CD4-positive, alpha-beta T cell (primary cell): ENCODE results near the gene OR10P1. TPM values are rescaled to one million over a fixed set of nuclear protein-coding genes. Genes with fewer than 3 reads are reported as not detected.

ENCODE experiments used
- ATAC-seq: fragments of 200-7000 bp; cut with Tn5 transposase; one replicate; pipeline ENCODE4 v1.10.0; 2022; ENCODE audit warnings: mild to moderate bottlenecking; ENCODE audit not compliant: poor library complexity
- CTCF ChIA-PET: fragments of 350-600 bp; sonication (Branson Sonifier 250); formaldehyde crosslinking; loops from one replicate; lab custom pipeline; 2021; ENCODE audit warnings: antibody characterized with exemption, inconsistent platforms; lab: Charles Lee
- POLR2A ChIA-PET: fragments of 350-600 bp; sonication (Branson Sonifier 250); formaldehyde crosslinking; loops from one replicate; lab custom pipeline; 2021; ENCODE audit warnings: antibody characterized with exemption, inconsistent platforms; lab: Charles Lee
- DNase-seq, 14 experiments: peaks; one replicate each; pipeline ENCODE4 v3.0.0-alpha.2; 2013 to 2020; ENCODE audit warnings: mixed read lengths in 2 of 14
- H3K27ac ChIP-seq, 2 donors: one replicate each; pipeline versions ENCODE4 v1.5.1 to v1.7.0; 2013; ENCODE audit warnings: low read length in 2 of 2, low read depth in 1 of 2, mild to moderate bottlenecking in 1 of 2
- H3K27me3 ChIP-seq, 2 experiments: 1 replicate in 1 of 2; 2 replicates in 1 of 2; pipeline versions ENCODE4 v1.6.1 to v1.7.0; 2013; ENCODE audit warnings: low read length in 2 of 2, control low read depth in 1 of 2, mild to moderate bottlenecking in 1 of 2, moderate library complexity in 1 of 2; ENCODE audit not compliant: insufficient read depth in 2 of 2, control insufficient read depth in 1 of 2
- H3K36me3 ChIP-seq: one replicate; pipeline ENCODE4 v1.6.1; 2013; ENCODE audit warnings: low read length, control low read depth; ENCODE audit not compliant: insufficient read depth
- H3K4me1 ChIP-seq: one replicate; pipeline ENCODE4 v1.6.1; 2013; ENCODE audit warnings: low read length, control low read depth; ENCODE audit not compliant: insufficient read depth
- H3K4me3 ChIP-seq: one replicate; pipeline ENCODE4 v1.5.1; 2013; ENCODE audit warnings: mild to moderate bottlenecking, low read length, moderate library complexity
- H3K9me3 ChIP-seq, 2 experiments: 1 replicate in 1 of 2; 2 replicates in 1 of 2; pipeline versions ENCODE4 v1.6.1 to v1.7.0; 2013; ENCODE audit warnings: low read length in 2 of 2, mild to moderate bottlenecking in 2 of 2, control low read depth in 1 of 2, moderate library complexity in 1 of 2; ENCODE audit not compliant: control insufficient read depth in 1 of 2, insufficient read depth in 1 of 2
- H3K27ac Mint-ChIP-seq: one replicate; pipeline ENCODE4 v1.8.0; 2020; ENCODE audit warnings: mixed read lengths
- H3K27me3 Mint-ChIP-seq: one replicate; pipeline ENCODE4 v1.8.0; 2021; ENCODE audit warnings: mixed read lengths
- H3K36me3 Mint-ChIP-seq: one replicate; pipeline ENCODE4 v1.8.0; 2021; ENCODE audit warnings: low read depth, mixed read lengths
- H3K4me1 Mint-ChIP-seq: one replicate; pipeline ENCODE4 v1.8.0; 2021; ENCODE audit warnings: low read depth, mixed read lengths
- H3K4me3 Mint-ChIP-seq: one replicate; pipeline ENCODE4 v1.8.0; 2020; ENCODE audit warnings: mild to moderate bottlenecking, mixed read lengths
- H3K9me3 Mint-ChIP-seq: one replicate; pipeline ENCODE4 v1.8.0; 2020; ENCODE audit warnings: mixed read lengths
- CTCF ChIP-seq: fragments of 200-600 bp; IDR thresholded peaks from one replicate; pipeline ENCODE4 v1.8.0; 2022; ENCODE audit warnings: antibody characterized with exemption, mild to moderate bottlenecking
- intact Hi-C, 2 experiments: fragments of 100-400 bp; cut with DNase I in 1 of 2; cut with micrococcal nuclease in 1 of 2; formaldehyde crosslinking; loops; one replicate each; pipeline versions ENCODE4 v1.15.1 to v1.9.0; 2023 to 2025; cut with DNase I, micrococcal nuclease
- total RNA-seq, 174 experiments: library from RNA in 2 of 174; stranded (reverse) in 2 of 174; gene quantifications; one replicate each; pipeline ENCODE4 v1.2.3 and lab custom pipeline; 2021 to 2026

The OR10P1 gene
- total RNA-seq, 2 experiments from 2014 or later = not detected

DNA sequence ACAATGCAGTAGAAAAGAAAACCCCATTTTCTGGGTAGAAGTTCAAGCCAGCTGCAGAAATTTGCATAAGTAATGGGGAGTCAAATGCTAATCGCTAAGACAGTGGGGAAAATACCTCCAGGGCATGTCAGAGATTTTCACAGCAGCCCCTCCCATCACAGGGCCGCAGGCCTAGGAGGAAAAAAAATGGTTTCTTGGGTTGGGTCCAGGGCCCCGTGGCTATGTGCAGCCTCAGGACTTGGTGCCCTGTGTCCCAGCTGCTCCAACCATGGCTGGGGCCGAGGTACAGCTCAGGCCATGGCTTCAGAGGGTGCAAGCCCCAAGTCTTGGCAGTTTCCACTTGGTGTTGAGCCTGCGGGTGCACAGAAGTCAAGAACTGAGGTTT lies 14.6 kb downstream of the OR10P1 start:
- ATAC-seq = no peak

DNA sequence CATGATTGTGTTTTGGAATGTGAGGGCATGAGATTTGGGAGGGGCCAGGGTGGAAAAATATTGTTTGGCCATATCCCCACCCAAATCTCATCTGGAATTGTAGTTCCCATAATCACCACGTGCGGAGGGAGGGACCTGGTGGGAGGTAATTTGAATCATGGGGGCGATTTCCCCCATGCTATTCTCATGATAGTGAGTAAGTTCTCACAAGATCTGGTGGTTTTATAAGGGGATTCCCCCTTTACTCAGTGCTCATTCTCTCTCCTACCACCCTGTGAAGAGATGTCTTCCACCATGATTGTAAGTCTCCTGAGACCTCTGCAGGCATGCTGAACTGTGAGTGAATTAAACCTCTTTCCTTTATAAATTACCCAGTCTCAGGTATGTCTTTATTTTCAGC lies 15.7 kb downstream of the OR10P1 start:
- H3K4me1 Mint-ChIP-seq = peaks cover 4% of the 10 kb centered on the region
- no peak overlapping the region for H3K27ac Mint-ChIP-seq
- Histone ChIP-seq H3K4me1 (peaks cover 4% of the 10 kb centered on the region), H3K4me3 (no peak overlapping the region), H3K36me3 (no peaks in the 10 kb centered on the region), H3K27me3 (no peaks in the 10 kb centered on the region), H3K9me3 (no peaks in the 10 kb centered on the region), H3K27ac (no peak overlapping the region)
- TF ChIP-seq CTCF = no peak
- no peak overlapping the region for H3K4me3 Mint-ChIP-seq
- ATAC-seq (no peak), DNase-seq (peak in 2 of 14 experiments; percentile 35 to 50)
- no peaks in the 10 kb centered on the region for H3K36me3 Mint-ChIP-seq
- intact Hi-C loops = loop anchor here in 1 of 2 experiments (10.0 kb wide), 2 partner anchors 82 to 468 kb away; no protein-coding TSS in a partner anchor
- H3K9me3 Mint-ChIP-seq = no peaks in the 10 kb centered on the region
- ChIA-PET POLR2A (no interaction called here), CTCF (no interaction called here)
- peaks cover 5% of the 10 kb centered on the region for H3K27me3 Mint-ChIP-seq

More for the DNA sequence above, 14.6 kb downstream of the OR10P1 start:
- Mint-ChIP-seq H3K36me3 (no peaks in the 10 kb centered on the region), H3K4me1 (peaks cover 6% of the 10 kb centered on the region), H3K27ac (no peak overlapping the region), H3K27me3 (peaks cover under 1% of the 10 kb centered on the region), H3K4me3 (no peak overlapping the region), H3K9me3 (no peaks in the 10 kb centered on the region)
- intact Hi-C loops = loop anchor here in 1 of 2 experiments (10.0 kb wide), 2 partner anchors 84 to 466 kb away; no protein-coding TSS in a partner anchor
- H3K27ac ChIP-seq = no peak overlapping the region
- no peak for TF ChIP-seq CTCF
- ChIA-PET POLR2A (no interaction called here), CTCF (no interaction called here)
- no peaks in the 10 kb centered on the region for H3K36me3 ChIP-seq
- H3K4me3 ChIP-seq = no peak overlapping the region
- H3K9me3 ChIP-seq = no peaks in the 10 kb centered on the region
- H3K4me1 ChIP-seq = peaks cover 10% of the 10 kb centered on the region
- no peak for DNase-seq
- H3K27me3 ChIP-seq = no peaks in the 10 kb centered on the region

DNA sequence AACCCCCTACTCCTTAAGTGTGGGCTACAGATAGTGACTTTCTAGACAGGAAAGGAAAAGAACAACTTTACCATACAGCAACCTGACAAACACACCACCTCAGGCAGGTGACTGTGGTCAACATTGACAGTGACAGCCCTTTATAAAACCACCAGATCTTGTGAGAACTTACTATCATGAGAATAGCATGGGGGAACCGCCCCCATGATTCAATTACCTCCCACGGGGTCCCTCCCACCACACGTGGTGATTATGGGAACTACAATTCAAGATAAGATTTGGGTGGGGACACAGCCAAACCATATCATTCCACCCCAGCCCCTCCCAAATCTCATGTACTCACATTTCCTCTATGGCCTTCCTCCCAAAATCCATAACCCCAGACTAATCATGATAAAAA lies 16.3 kb downstream of the OR10P1 start:
- no peaks in the 10 kb centered on the region for H3K9me3 Mint-ChIP-seq
- no peak overlapping the region for H3K4me3 ChIP-seq
- no peaks in the 10 kb centered on the region for H3K36me3 Mint-ChIP-seq
- H3K27me3 ChIP-seq = peaks cover 0 to 2% of the 10 kb centered on the region in 2 experiments
- H3K27me3 Mint-ChIP-seq = peaks cover 5% of the 10 kb centered on the region
- ATAC-seq (no peak), DNase-seq (peak in 1 of 14 experiments; percentile 43)
- peaks cover 4% of the 10 kb centered on the region for H3K4me1 ChIP-seq
- intact Hi-C loops = loop anchor here in 1 of 2 experiments (10.0 kb wide), 2 partner anchors 82 to 468 kb away; no protein-coding TSS in a partner anchor
- no peak overlapping the region for H3K27ac ChIP-seq
- H3K4me3 Mint-ChIP-seq = no peak overlapping the region
- TF ChIP-seq CTCF = no peak
- POLR2A ChIA-PET = no interaction called here
- H3K9me3 ChIP-seq = no peaks in the 10 kb centered on the region
- no peaks in the 10 kb centered on the region for H3K36me3 ChIP-seq
- H3K27ac Mint-ChIP-seq = no peak overlapping the region
- CTCF ChIA-PET = no interaction called here
- peaks cover 4% of the 10 kb centered on the region for H3K4me1 Mint-ChIP-seq
